Measurements from ENCODE around the gene LIMS2. TPM values are rescaled to one million over a fixed set of nuclear protein-coding genes. Genes with fewer than 3 reads are reported as not detected.

The LIMS2 gene
- total and polyA plus RNA-seq, 4 donors, result 6.0 to 177 (median 73.3) TPM

DNA sequence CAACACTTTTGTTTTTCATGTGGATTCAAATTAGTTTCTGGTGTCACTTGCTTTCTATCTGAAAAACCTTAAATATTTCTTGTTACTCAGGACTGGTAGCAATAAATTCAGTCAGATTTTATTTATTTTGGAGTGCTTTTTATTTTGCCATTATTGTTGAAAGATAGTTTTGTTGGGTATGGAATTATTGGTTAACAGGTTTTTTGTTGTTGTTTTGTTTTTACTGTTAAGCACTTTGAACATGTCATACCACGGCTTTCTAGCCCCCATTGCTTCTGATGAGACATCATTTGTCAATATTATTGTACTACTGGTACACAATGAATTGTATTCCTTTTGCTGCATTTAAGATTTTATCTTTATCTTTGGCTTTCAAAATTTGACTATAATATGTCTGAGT, 13.1 kb upstream of the LIMS2 start:
- WGBS (ENCODE audit: insufficient coverage), result no CpG with 5 or more reads among the region's 1 CpG
- Histone ChIP-seq H3K9me3 (ENCODE audit: control insufficient read depth, insufficient read depth, low read length) (peaks cover 2% of the 10 kb centered on the region), H3K27ac (ENCODE audit: low read depth, low read length) (no peak overlapping the region), H3K36me3 (ENCODE audit: control insufficient read depth, insufficient read depth, low read length) (no peaks in the 10 kb centered on the region), H3K4me1 (ENCODE audit: control insufficient read depth, insufficient read depth, low read length) (peaks cover 4% of the 10 kb centered on the region), H3K4me3 (ENCODE audit: low read depth, low read length) (no peak overlapping the region), H3K27me3 (ENCODE audit: control insufficient read depth, insufficient read depth, low read length) (no peaks in the 10 kb centered on the region)
- DNase-seq (ENCODE audit: low read depth in 4 of 6, low spot score in 6 of 6), result no peak

DNA sequence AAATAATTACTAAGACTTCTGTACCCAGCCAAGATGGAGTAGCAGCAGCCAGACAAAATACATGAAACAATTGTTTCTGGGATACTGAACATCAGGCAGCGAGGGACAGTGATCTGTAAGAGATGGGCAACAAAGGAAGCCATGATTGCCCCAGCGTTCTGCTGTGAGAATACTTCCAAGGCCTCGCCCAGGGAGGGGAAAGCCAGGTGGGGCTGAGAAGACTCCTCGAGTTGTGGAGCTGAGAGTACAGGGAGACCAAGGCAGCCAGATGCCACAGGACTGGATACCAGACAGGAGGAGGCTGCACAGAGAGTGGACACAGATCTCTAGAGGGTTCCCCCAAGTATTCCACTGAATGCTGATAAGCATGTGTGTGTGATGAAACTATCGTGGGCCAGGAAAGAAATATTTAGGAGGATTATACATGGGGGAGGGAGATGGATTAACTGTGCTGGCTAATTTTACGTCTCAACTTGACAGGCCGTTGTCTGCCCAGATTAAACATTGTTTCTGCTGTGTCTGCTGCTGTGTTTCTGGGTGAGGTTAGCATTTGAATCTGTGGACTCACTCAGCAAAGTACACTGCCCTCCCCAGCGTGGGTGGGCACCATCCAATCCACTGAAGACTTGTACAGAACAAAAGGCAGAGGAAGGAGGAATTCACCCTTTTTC, 10.2 kb upstream of the LIMS2 start:
- H3K27ac ChIP-seq (ENCODE audit: low read depth, low read length), result no peak overlapping the region
- no peak for DNase-seq (ENCODE audit: low read depth in 4 of 6, low spot score in 6 of 6)
- WGBS (ENCODE audit: insufficient coverage), result 82% methylated on average over 6 of the region's 8 CpGs

DNA sequence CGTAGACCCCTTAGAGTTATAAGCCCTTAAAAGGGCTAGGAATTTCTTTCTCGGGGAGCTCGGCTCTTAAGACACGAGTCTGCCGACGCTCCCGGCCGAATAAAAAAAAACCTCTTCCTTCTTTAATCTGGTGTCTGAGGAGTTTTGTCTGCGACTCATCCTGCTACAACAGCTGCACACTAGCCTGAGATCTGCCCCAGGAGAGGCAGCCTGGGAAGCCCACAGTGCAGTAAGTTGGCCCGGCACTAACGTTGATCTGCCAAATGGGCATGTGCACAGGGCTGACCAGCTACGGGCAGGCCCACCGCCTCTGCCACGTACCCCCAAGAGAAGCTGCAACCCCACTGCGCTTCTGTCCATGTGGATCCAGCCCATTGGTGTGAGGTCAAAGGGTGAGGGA, 8.4 kb upstream of the LIMS2 start:
- 73% methylated on average over 6 of the region's 15 CpGs for WGBS (ENCODE audit: insufficient coverage)
- H3K9me3 ChIP-seq (ENCODE audit: control insufficient read depth, insufficient read depth, low read length), result no peaks in the 10 kb centered on the region
- H3K4me3 ChIP-seq (ENCODE audit: low read depth, low read length), result no peak overlapping the region
- H3K36me3 ChIP-seq (ENCODE audit: control insufficient read depth, insufficient read depth, low read length), result peaks cover 2% of the 10 kb centered on the region
- H3K4me1 ChIP-seq (ENCODE audit: control insufficient read depth, insufficient read depth, low read length), result peaks cover 16% of the 10 kb centered on the region
- no peak overlapping the region for H3K27ac ChIP-seq (ENCODE audit: low read depth, low read length)
- peaks cover 5% of the 10 kb centered on the region for H3K27me3 ChIP-seq (ENCODE audit: control insufficient read depth, insufficient read depth, low read length)
- no peak for DNase-seq (ENCODE audit: low read depth in 4 of 6, low spot score in 6 of 6)

More for the DNA sequence above, 10.2 kb upstream of the LIMS2 start:
- Histone ChIP-seq H3K9me3 (ENCODE audit: control insufficient read depth, insufficient read depth, low read length) (peaks cover 2% of the 10 kb centered on the region), H3K36me3 (ENCODE audit: control insufficient read depth, insufficient read depth, low read length) (peaks cover 2% of the 10 kb centered on the region), H3K27me3 (ENCODE audit: control insufficient read depth, insufficient read depth, low read length) (peaks cover 5% of the 10 kb centered on the region), H3K4me1 (ENCODE audit: control insufficient read depth, insufficient read depth, low read length) (peaks cover 15% of the 10 kb centered on the region), H3K4me3 (ENCODE audit: low read depth, low read length) (no peak overlapping the region)

DNA sequence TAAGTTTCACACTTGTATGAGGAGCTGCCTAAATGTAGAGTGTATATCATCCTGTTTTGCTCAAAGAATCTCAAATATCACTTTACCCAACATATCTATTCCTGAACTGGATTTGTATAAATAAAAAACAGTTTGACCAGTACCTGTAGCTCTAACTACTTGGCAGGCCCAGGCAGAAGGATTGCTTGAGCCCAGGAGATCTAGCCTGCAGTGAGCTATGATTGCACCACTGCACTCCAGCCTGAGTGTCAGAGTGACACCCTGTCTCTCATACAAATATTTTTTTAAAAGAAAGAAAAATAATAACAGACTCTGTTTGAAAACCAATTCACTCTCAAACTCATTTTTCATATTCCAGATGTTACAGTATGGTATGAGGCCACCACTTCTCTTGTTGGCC, 7.7 kb upstream of the LIMS2 start:
- no peak for DNase-seq (ENCODE audit: low read depth in 4 of 6, low spot score in 6 of 6)
- Histone ChIP-seq H3K27ac (ENCODE audit: low read depth, low read length) (no peak overlapping the region), H3K27me3 (ENCODE audit: control insufficient read depth, insufficient read depth, low read length) (peaks cover 5% of the 10 kb centered on the region), H3K36me3 (ENCODE audit: control insufficient read depth, insufficient read depth, low read length) (peaks cover 2% of the 10 kb centered on the region), H3K4me3 (ENCODE audit: low read depth, low read length) (no peak overlapping the region), H3K9me3 (ENCODE audit: control insufficient read depth, insufficient read depth, low read length) (no peaks in the 10 kb centered on the region), H3K4me1 (ENCODE audit: control insufficient read depth, insufficient read depth, low read length) (peaks cover 16% of the 10 kb centered on the region)

DNA sequence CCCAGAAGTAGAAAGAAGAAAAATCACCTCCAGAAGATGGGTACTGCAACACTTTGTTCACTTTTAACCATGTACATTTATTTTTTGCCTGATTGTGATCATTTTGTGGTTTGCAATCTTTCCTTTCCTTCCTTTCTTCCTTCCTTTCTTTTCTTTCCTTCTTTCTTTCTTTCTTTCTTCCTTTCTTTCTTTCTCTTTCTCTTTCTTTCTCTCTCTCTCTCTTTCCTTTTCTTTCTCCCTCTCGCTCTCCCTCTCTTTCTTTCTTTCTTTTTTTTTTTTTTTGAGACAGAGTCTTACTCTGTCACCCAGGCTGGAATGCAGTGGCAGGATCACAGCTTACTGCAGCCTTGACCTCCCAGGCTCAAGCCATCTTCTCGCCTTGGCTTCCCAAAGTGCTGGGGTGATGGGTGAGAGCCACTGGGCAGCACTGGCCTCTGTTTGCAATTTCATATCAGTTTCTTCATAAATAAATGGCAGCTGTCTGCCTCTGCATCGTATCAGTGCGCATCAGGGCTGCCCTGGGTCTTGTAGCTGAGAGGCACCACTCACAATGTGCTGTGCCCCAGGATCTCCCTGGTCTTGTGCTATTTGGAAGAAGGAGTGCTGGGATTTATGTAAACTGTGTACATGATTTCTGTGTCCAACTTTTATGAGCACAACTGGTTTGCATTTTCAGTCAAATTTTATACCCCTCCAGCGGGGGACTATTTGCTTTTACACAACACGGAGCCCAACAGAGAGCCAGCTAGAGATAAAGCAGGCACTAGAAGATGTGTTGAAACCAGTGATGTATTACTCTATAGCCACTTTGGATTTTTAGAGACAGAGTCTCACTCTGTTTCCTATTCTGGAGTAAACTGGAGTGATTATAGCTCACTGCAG, 6.9 kb upstream of the LIMS2 start:
- Histone ChIP-seq H3K27me3 (ENCODE audit: control insufficient read depth, insufficient read depth, low read length) (peaks cover 5% of the 10 kb centered on the region), H3K4me1 (ENCODE audit: control insufficient read depth, insufficient read depth, low read length) (peaks cover 16% of the 10 kb centered on the region), H3K27ac (ENCODE audit: low read depth, low read length) (no peak overlapping the region), H3K36me3 (ENCODE audit: control insufficient read depth, insufficient read depth, low read length) (peaks cover 2% of the 10 kb centered on the region), H3K4me3 (ENCODE audit: low read depth, low read length) (no peak overlapping the region), H3K9me3 (ENCODE audit: control insufficient read depth, insufficient read depth, low read length) (no peaks in the 10 kb centered on the region)
- no peak for DNase-seq (ENCODE audit: low read depth in 4 of 6, low spot score in 6 of 6)
- 89% methylated on average over 4 of the region's 6 CpGs for WGBS (ENCODE audit: insufficient coverage)

DNA sequence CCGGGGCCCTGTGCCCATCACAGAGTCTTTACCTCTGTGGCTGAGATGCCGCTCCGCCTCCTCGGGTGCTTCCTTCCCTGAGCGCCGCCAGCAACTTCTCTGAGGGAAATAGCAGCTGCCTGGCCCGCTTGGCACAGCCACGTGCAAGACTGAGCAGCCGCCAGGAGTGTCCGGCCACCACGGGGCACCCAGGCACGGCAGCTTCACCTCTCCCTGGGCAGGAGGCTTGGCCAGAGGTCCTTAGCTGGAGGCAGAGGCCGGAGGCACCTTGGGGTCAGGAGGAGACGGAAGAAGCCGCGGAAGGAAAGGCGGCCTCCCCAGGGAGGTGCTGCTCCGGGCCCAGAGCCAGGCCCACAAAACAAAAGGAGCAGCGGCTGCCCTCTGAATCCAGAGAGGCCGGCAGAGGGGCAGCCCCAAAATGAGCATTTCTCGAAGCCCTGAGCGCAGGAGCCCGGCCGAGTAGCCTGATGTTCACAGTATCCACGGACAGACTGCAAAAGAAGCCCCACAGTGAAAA, 6.0 kb upstream of the LIMS2 start:
- Histone ChIP-seq H3K9me3 (ENCODE audit: control insufficient read depth, insufficient read depth, low read length) (no peaks in the 10 kb centered on the region), H3K36me3 (ENCODE audit: control insufficient read depth, insufficient read depth, low read length) (peaks cover 2% of the 10 kb centered on the region), H3K27ac (ENCODE audit: low read depth, low read length) (peak overlapping the region; percentile 6), H3K27me3 (ENCODE audit: control insufficient read depth, insufficient read depth, low read length) (peaks cover 5% of the 10 kb centered on the region), H3K4me3 (ENCODE audit: low read depth, low read length) (peak overlapping the region; percentile 20), H3K4me1 (ENCODE audit: control insufficient read depth, insufficient read depth, low read length) (peaks cover 18% of the 10 kb centered on the region)
- WGBS (ENCODE audit: insufficient coverage), result 12% methylated on average over 25 of the region's 25 CpGs
- DNase-seq (ENCODE audit: low read depth in 4 of 6, low spot score in 6 of 6), result peak in 2 of 6 donors; percentile 47 to 59

DNA sequence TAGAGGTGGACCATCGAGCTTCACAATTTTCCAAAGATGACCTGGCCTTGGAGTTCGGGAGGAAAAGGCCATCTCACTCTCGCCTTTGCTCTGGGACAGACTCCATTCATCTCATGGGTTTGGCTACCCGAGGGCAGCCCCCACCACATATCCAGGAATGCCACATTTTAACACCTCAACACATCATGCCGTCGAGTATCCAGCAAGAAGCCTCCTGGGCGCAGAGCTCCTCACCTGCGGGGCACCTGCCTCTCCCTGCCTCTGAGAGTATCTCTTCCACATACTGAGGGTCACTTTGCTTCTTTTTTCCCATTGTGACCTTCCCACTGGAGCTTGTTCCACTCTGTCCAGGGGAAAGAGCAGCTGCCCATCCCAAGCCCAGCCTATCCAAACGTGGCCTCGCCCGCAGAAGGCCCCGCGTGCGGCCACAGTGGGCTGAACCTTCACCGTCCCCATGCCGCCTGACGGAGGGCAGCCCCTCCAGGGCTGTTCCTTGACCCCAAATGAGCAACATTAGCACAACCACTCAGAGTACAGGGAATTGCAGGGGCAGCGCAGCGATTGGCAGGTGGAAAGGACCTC, 5.5 kb upstream of the LIMS2 start:
- Histone ChIP-seq H3K9me3 (ENCODE audit: control insufficient read depth, insufficient read depth, low read length) (no peaks in the 10 kb centered on the region), H3K4me3 (ENCODE audit: low read depth, low read length) (peak overlapping the region; percentile 20), H3K4me1 (ENCODE audit: control insufficient read depth, insufficient read depth, low read length) (peaks cover 23% of the 10 kb centered on the region), H3K27ac (ENCODE audit: low read depth, low read length) (peak overlapping the region; percentile 6), H3K27me3 (ENCODE audit: control insufficient read depth, insufficient read depth, low read length) (peaks cover 5% of the 10 kb centered on the region), H3K36me3 (ENCODE audit: control insufficient read depth, insufficient read depth, low read length) (peaks cover 2% of the 10 kb centered on the region)
- WGBS (ENCODE audit: insufficient coverage), result 93% methylated on average over 19 of the region's 19 CpGs
- DNase-seq (ENCODE audit: low read depth in 4 of 6, low spot score in 6 of 6), result no peak

DNA sequence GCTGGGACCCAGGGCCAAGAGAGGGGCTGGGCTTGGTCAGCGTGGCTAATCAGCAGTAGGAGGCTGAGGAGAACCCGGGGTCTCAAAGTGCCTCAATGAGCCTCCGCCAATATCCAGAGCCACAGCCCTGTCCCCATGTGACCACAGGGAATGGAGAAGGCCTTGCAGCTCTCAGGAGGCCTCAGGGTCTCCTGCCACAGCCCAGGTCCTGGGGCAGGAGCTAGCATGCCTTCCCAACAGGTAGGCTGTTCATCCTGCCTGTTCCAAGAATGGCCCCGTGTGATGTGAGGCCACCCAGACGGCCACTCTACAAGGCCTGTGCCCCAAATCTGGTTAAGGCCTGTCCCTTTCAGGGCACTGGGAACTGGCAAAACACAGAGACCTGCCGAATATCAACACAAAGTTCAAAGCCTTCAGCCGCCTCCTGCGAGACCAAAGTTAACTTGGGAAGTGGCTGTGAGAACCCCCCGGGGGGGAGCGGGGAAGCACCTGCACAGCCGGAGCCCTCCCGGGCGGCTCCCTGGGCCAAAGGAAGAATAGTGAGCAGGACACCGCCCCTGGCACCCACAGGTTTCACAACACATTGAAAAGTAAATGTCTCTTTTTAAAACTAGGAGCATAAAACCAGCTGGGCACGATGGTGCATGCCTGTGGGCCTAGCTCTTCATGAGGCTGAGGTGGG, 4.5 kb upstream of the LIMS2 start:
- WGBS (ENCODE audit: insufficient coverage), result 91% methylated on average over 11 of the region's 15 CpGs
- H3K27ac ChIP-seq (ENCODE audit: low read depth, low read length), result no peak overlapping the region
- H3K4me3 ChIP-seq (ENCODE audit: low read depth, low read length), result no peak overlapping the region
- peaks cover 30% of the 10 kb centered on the region for H3K4me1 ChIP-seq (ENCODE audit: control insufficient read depth, insufficient read depth, low read length)
- H3K36me3 ChIP-seq (ENCODE audit: control insufficient read depth, insufficient read depth, low read length), result peaks cover 2% of the 10 kb centered on the region
- DNase-seq (ENCODE audit: low read depth in 4 of 6, low spot score in 6 of 6), result no peak
- H3K27me3 ChIP-seq (ENCODE audit: control insufficient read depth, insufficient read depth, low read length), result peaks cover 7% of the 10 kb centered on the region
- H3K9me3 ChIP-seq (ENCODE audit: control insufficient read depth, insufficient read depth, low read length), result no peaks in the 10 kb centered on the region

DNA sequence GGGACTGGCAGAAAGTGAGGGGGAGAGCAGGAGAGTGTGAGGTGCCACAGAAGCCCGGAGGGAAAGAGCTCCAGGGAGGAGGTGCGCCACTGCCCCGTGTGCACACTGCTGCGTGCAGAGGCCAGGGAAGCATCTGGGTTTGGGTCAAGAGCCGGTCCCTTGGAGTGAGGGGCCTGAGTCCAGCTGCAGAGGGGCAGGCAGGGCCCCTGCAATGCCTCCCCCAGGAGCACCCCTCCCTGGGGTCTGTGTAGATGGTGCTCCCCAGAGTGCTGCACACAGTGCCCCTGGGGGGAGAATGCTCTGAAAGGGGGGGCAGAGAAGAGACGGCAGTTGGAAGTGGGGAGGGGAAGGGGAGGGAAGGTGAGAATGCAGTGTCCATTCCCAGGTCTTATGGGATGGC, 3.7 kb upstream of the LIMS2 start:
- H3K36me3 ChIP-seq (ENCODE audit: control insufficient read depth, insufficient read depth, low read length), result peaks cover 2% of the 10 kb centered on the region
- WGBS (ENCODE audit: insufficient coverage), result 94% methylated on average over 6 of the region's 6 CpGs
- H3K27me3 ChIP-seq (ENCODE audit: control insufficient read depth, insufficient read depth, low read length), result peaks cover 10% of the 10 kb centered on the region
- H3K4me1 ChIP-seq (ENCODE audit: control insufficient read depth, insufficient read depth, low read length), result peaks cover 35% of the 10 kb centered on the region
- no peaks in the 10 kb centered on the region for H3K9me3 ChIP-seq (ENCODE audit: control insufficient read depth, insufficient read depth, low read length)
- no peak for DNase-seq (ENCODE audit: low read depth in 4 of 6, low spot score in 6 of 6)
- H3K27ac ChIP-seq (ENCODE audit: low read depth, low read length), result no peak overlapping the region
- H3K4me3 ChIP-seq (ENCODE audit: low read depth, low read length), result no peak overlapping the region
